Effector memory CD4-positive, alpha-beta T cell (primary cell): ENCODE results near the gene HOXD11.

ENCODE experiments used
- DNase-seq, 3 donors: peaks; one replicate each; pipeline ENCODE4 v3.0.0-alpha.2; 2020
- H3K27ac ChIP-seq: 2 replicates; pipeline ENCODE4 v1.7.0; 2013; ENCODE audit warnings: mild to moderate bottlenecking, low read length, moderate library complexity; ENCODE audit not compliant: insufficient read depth, poor library complexity, severe bottlenecking
- H3K27me3 ChIP-seq: replicated peaks from 2 replicates; pipeline ENCODE4 v1.7.0; 2013; ENCODE audit warnings: mild to moderate bottlenecking, low read length; ENCODE audit not compliant: insufficient read depth, control insufficient read depth, poor library complexity, severe bottlenecking
- H3K36me3 ChIP-seq: 2 replicates; pipeline ENCODE4 v1.7.0; 2013; ENCODE audit warnings: mild to moderate bottlenecking, low read length, moderate library complexity; ENCODE audit not compliant: control insufficient read depth, insufficient read depth
- H3K4me1 ChIP-seq: 2 replicates; pipeline ENCODE4 v1.7.0; 2013; ENCODE audit warnings: low read length, mild to moderate bottlenecking; ENCODE audit not compliant: control insufficient read depth, insufficient read depth, poor library complexity, severe bottlenecking
- H3K4me3 ChIP-seq: 2 replicates; pipeline ENCODE4 v1.7.0; 2013; ENCODE audit warnings: low read length, low read depth, mild to moderate bottlenecking; ENCODE audit not compliant: insufficient read depth, poor library complexity, severe bottlenecking
- H3K9me3 ChIP-seq: 2 replicates; pipeline ENCODE4 v1.7.0; 2013; ENCODE audit warnings: mild to moderate bottlenecking, low read length, moderate library complexity; ENCODE audit not compliant: control insufficient read depth

HOXD11 gene

DNA sequence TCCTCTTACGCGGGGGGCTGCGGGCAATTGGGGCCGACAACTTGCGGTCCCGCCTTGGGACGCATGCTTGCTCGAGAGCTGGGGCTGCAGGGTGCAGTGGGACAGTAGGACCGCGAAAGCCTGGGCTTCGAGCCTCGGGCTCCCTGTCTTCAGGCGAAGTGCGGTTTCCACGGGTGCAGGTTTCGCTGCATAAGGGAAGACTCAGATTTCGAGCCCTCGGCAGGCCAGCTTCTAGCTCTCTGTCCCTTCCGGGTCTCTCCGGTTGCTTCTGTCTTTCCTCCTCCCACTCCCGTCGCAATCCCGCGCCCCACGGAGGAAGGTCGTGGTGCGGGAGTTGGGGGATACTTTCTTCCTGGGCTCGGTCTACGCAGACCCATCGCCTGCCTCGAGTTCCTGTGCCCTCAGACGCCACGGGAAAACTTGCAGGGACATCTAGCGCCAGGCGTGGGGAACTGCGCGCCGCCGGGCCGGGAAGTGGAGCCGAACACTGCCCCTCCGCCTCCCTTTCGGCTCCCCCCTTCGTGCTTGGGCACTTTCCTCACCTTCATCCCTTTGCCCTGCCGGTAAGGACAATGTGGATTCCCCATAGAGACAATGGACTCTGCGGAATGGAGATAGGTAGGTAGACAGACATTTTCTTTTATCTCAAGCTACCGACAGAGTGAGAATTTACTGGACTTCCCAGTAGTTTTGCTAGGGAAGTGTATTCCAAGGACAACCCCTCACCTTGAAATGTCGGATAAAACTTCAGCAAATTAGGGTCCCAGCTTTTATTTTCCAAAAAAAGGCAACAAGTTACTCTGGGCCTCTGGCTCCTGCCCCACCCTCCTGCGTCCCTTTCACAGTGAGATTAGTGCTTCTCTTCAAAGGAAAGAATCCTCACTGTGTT lies 18.8 kb upstream of the HOXD11 start:
- Histone ChIP-seq H3K27ac (no peak overlapping the region), H3K4me1 (peaks cover 4% of the 10 kb centered on the region), H3K9me3 (peaks cover 12% of the 10 kb centered on the region), H3K4me3 (no peak overlapping the region), H3K27me3 (peaks cover 92% of the 10 kb centered on the region), H3K36me3 (no peaks in the 10 kb centered on the region)
- no peak for DNase-seq

DNA sequence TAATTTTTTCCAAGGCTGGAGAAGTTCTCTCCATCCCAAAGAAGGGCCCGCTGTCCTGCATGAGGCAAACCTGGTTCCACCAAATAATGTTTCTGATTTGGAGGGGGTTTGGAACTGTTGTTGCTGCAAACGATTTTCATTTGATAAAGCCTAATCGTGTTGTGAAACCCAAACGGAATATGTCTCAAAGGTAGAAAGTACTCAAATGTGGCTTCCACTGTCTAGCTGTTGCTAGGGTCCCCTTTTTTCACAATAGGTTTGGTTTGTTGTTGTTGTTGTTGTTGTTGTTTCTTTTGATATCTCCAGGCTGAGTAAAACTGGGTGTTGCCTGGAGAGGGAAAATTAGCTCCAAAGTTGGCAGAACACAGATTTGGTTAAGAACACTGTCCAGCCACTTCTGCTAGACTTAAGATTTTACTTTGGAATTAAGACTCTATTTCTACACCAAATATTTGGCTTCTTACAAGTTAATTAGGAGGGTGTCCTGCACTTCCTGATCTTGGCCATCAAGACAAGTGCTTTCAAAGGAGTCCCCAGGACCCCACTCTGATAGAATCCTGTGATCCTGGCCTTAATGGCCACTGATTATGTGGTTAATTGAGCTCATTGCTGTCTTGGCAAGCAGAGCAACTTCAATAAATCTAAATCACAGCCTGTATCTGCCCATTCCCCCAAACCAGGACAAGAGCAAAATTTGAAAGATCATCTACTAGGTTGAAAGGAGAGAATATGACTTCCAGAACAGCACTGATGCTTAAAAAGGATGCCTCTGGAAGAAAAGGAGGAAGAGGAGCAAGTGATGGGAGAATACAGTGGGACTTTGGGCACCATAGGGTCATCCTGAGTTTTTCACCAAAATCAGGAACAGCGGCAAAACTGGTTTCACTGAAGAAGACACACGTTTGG lies 17.9 kb upstream of the HOXD11 start:
- no peaks in the 10 kb centered on the region for H3K36me3 ChIP-seq
- H3K9me3 ChIP-seq, result peaks cover 8% of the 10 kb centered on the region
- H3K27ac ChIP-seq, result no peak overlapping the region
- H3K27me3 ChIP-seq, result peaks cover 92% of the 10 kb centered on the region
- H3K4me1 ChIP-seq, result peaks cover 8% of the 10 kb centered on the region
- H3K4me3 ChIP-seq, result no peak overlapping the region
- DNase-seq, result no peak

DNA sequence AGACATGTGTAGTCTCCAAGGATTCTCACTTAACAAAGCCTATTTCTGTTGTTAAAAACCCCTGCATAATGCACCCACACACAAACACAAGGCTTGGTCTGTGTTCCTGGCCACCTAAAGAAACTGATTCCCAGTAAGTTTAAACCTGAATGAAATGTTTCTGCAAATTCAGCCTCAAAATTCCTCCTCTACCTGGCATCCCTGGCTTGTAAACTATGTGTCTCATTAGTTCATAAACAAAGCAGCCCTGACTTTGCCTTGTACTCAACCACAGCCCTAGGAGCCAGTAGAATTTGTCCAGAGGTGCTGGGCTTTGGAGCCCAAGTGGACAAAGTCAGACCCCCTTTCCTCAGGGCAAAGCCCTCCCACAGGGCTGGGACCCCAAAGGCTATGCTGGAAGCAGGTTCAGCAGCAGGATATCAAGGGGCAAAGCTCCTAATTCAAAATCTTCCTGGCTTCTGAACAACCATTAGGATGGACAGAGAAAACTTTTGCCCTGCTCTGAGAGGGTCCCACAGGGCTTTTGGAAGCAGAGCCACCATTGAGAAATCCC lies 17.2 kb upstream of the HOXD11 start:
- no peak overlapping the region for H3K27ac ChIP-seq
- no peak for DNase-seq
- peaks cover 92% of the 10 kb centered on the region for H3K27me3 ChIP-seq
- H3K36me3 ChIP-seq, result no peaks in the 10 kb centered on the region
- H3K4me1 ChIP-seq, result peaks cover 8% of the 10 kb centered on the region
- peaks cover 7% of the 10 kb centered on the region for H3K9me3 ChIP-seq
- no peak overlapping the region for H3K4me3 ChIP-seq

DNA sequence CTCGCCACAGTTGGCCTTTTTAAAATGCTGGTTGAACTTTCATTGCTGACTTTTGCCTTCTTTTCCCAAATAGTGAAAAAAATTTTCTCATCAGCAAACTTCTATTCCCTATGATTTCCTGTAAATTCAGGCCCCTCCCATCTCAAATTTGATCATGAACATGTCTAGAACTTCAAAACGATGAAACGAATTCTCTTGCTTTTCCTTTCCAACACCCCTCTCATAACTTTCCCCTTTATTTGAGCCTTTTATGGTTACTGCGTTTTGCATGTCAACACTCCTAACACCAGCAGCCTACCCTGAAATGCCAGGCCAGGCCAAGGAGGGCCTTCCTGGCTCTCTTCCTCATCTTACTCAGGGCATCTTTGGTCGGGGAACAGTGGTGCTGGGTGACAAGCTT lies 16.2 kb upstream of the HOXD11 start:
- no peak overlapping the region for H3K4me3 ChIP-seq
- H3K27ac ChIP-seq, result no peak overlapping the region
- no peak for DNase-seq
- peaks cover 8% of the 10 kb centered on the region for H3K4me1 ChIP-seq
- H3K36me3 ChIP-seq, result no peaks in the 10 kb centered on the region
- H3K9me3 ChIP-seq, result no peaks in the 10 kb centered on the region
- H3K27me3 ChIP-seq, result peaks cover 92% of the 10 kb centered on the region

DNA sequence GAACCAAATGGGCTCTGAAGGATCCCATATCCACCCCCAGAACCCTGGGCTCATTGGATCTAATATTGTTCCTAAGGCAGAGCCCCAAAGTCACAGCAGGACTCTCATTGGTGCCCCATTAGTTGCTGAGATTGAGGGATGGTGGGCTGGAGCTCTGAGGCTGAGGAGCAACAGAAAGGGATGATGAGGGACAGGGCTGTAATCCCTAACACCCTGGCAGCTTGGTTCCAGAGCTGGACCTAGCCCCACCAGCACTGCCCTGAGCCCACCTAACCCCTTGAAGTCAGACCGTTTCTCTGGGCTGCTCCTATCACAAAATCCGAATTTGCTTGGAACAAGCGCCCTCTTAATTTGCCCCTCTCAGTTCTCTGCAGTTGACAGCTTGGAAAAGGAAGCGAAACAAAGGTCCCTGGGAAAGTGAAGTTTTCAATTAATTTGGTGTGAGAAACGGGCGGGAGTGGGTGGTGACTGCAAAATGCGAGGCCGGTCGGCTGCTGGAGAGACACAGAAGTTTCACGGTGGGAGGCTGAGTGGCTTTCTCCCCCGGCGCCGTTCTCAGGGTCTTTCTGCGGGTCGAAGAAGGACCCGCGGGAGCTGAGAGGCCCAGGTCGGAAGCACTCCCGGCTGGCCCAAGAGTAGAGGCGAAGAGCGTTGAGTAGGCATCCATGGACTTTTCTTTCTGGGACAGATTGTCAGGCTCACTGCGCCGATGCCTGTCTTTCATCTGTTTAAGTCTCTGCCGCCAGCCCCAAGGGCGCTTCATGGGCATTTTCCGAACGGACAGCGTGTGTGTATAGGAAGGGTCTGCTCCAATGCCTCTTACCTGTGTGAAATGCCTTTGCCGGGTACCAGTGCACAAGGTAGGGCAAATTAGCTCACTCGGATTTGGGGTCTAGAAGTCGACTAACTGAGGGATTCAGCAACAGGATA lies 15.5 kb upstream of the HOXD11 start:
- DNase-seq, result no peak

DNA sequence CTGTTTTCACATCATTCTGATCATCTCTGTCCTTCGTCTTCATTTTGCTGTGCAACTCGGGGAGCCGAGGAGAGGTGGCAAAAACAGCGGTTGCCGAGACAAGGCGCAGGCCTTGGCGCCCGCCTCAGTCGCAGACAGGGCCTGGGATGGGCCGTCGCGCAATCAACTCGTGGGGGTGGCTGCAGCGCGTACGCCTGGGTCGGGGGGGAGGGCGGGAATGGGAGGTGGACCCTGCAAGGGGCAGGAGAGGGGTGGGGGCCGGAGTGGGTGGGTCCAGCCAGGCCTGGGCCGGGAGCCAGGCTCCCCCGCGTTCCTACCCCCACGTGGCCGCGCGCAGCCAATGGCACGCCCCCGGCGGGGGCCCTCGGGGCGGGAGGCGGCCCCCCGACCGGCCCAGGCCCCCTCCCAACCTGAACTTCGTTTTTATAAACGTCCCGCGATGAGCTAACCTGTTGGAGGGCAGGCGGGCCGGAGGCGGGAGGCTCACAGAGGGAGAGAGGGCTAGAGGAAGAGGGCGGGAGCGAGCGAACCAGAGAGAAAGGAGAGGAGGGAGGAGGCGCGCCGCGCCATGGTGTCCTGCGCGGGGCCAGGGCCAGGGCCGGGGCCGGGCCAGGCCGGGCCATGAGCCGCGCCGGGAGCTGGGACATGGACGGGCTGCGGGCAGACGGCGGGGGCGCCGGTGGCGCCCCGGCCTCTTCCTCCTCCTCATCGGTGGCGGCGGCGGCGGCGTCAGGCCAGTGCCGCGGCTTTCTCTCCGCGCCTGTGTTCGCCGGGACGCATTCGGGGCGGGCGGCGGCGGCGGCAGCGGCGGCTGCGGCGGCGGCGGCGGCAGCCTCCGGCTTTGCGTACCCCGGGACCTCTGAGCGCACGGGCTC lies 14.6 kb upstream of the HOXD11 start, which contains the start of gene HOXD13:
Gene HOXD13, plus strand, starts transcription at position 452 of the 875 bp plus-strand sequence. Its CDS starts 170 bp downstream, at position 622.
- no peak within 1 kb of the TSS for H3K27ac ChIP-seq
- H3K4me3 ChIP-seq, result no peak within 1 kb of the TSS
- peaks cover 87% of the 10 kb centered on the region for H3K27me3 ChIP-seq
- DNase-seq, result no peak
- H3K36me3 ChIP-seq, result no peaks in the 10 kb centered on the region
- H3K9me3 ChIP-seq, result no peaks in the 10 kb centered on the region
- H3K4me1 ChIP-seq, result peaks cover 19% of the 10 kb centered on the region

More for the DNA sequence above, 15.5 kb upstream of the HOXD11 start:
- Histone ChIP-seq H3K27me3 (peaks cover 87% of the 10 kb centered on the region), H3K4me1 (peaks cover 10% of the 10 kb centered on the region), H3K4me3 (no peak overlapping the region), H3K36me3 (no peaks in the 10 kb centered on the region), H3K27ac (no peak overlapping the region), H3K9me3 (no peaks in the 10 kb centered on the region)

DNA sequence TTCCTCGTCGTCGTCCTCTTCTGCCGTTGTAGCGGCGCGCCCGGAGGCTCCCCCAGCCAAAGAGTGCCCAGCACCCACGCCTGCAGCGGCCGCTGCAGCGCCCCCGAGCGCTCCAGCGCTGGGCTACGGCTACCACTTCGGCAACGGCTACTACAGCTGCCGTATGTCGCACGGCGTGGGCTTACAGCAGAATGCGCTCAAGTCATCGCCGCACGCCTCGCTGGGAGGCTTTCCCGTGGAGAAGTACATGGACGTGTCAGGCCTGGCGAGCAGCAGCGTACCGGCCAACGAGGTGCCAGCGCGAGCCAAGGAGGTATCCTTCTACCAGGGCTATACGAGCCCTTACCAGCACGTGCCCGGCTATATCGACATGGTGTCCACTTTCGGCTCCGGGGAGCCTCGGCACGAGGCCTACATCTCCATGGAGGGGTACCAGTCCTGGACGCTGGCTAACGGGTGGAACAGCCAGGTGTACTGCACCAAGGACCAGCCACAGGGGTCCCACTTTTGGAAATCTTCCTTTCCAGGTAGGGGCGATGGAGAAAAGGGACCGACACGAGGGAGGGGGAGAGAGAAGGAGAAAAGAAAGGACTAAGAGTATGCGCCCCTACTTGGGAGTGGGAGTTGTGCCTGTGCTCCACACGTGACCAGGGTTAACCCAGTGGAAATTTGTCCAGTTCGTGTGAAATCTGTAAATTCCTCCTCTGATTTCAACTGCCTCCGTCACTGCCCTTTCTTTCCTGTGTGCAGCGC lies 13.8 kb upstream of the HOXD11 start:
- Histone ChIP-seq H3K36me3 (no peaks in the 10 kb centered on the region), H3K4me1 (peaks cover 22% of the 10 kb centered on the region), H3K27me3 (peaks cover 87% of the 10 kb centered on the region), H3K4me3 (no peak overlapping the region), H3K27ac (no peak overlapping the region), H3K9me3 (no peaks in the 10 kb centered on the region)
- DNase-seq, result no peak

DNA sequence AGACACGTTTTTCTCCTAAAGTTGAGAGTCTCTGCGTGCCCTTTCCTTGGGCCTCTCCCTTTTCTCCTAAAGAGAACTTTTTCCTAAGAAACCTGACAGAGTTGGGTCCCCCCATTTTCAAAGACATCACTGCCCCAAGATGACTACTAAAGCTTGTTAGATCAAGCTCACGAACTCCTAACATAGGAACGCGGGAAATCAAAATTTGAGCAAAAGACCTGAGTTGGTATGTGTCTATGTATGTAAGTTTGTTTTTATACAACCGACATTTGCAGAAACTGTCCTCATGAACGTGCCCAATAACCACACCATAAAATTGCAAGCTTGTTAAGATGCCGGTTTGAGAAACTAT lies 13.2 kb upstream of the HOXD11 start:
- Histone ChIP-seq H3K36me3 (no peaks in the 10 kb centered on the region), H3K27me3 (peaks cover 87% of the 10 kb centered on the region), H3K4me1 (peaks cover 22% of the 10 kb centered on the region), H3K4me3 (no peak overlapping the region), H3K27ac (no peak overlapping the region), H3K9me3 (no peaks in the 10 kb centered on the region)
- no peak for DNase-seq
